K562 (cell line): ENCODE data around the gene EMC9. TPM values are rescaled to one million over a fixed set of nuclear protein-coding genes. Genes with fewer than 3 reads are reported as not detected.
A peak's percentile ranks its signal among the peaks of the same experiment; 100 is the strongest.

Source experiments
- ATAC-seq: fragments of 200-7000 bp; cut with Tn5 transposase; 3 replicates; pipeline ENCODE4 v1.9.1; 2020; ENCODE audit warnings: moderate library complexity
- BruUV-seq: library from RNA; stranded (reverse); fragments of 400-500 nt; replicated peaks from 2 replicates; lab custom pipeline; 2021; lab: Mats Ljungman, UMichigan
- CTCF ChIA-PET: fragments of 300-600 bp; formaldehyde crosslinking; extraction: SDS; loops from one replicate; lab custom pipeline; 2021; ENCODE audit warnings: low intra/inter-chr PET ratio; lab: Yijun Ruan, JAX
- POLR2A ChIA-PET: fragments of 300-600, 350-650 bp; sonication (Branson Sonifier 250); formaldehyde crosslinking; extraction: SDS; loops from one replicate; lab custom pipeline; 2021; ENCODE audit warnings: antibody characterized with exemption, inconsistent platforms; lab: Yijun Ruan, JAX
- DNase-seq, 4 experiments: peaks; one replicate each; pipeline versions ENCODE4 v3.0.0 to v3.0.0-alpha.2; 2011 to 2018; ENCODE audit warnings: low spot score in 3 of 4, mixed read lengths in 3 of 4; ENCODE audit errors: extremely low read depth in 1 of 4
- FAIRE-seq: peaks from 2 replicates; lab custom pipeline; 2011; peaks lifted over from hg19 to GRCh38; lab: Jason Lieb, UNC
- H2AFZ ChIP-seq: 2 replicates; pipeline ENCODE4 v1.6.0; 2011; ENCODE audit warnings: low read depth, low read length, control low read depth, inconsistent platforms
- H3K27ac ChIP-seq: fragments of 200-600 bp; 3 replicates; pipeline ENCODE4 v1.8.0; 2011; ENCODE audit warnings: low read depth, mild to moderate bottlenecking, control low read depth, inconsistent platforms, low read length, moderate library complexity, mixed read lengths; ENCODE audit errors: extremely low read depth
- H3K27me3 ChIP-seq, 2 experiments: fragments of 300-600 bp in 1 of 2; 2 replicates in 1 of 2; 3 replicates in 1 of 2; pipeline versions ENCODE4 v1.6.0 to v1.8.0; 2011; ENCODE audit warnings: inconsistent platforms in 2 of 2, low read length in 2 of 2, mild to moderate bottlenecking in 1 of 2, mixed read lengths in 1 of 2, moderate library complexity in 1 of 2; ENCODE audit not compliant: control insufficient read depth in 2 of 2, insufficient read depth in 2 of 2
- H3K36me3 ChIP-seq: fragments of 300-600 bp; 3 replicates; pipeline ENCODE4 v1.8.0; 2011; ENCODE audit warnings: mild to moderate bottlenecking, low read length, inconsistent platforms; ENCODE audit not compliant: control insufficient read depth, insufficient read depth
- H3K4me1 ChIP-seq, 2 experiments: fragments of 200-600 bp in 1 of 2; replicated peaks in 1 of 2; 2 replicates in 1 of 2; 3 replicates in 1 of 2; pipeline versions ENCODE4 v1.5.1 to v1.8.0; 2011; ENCODE audit warnings: inconsistent platforms in 2 of 2, low read length in 2 of 2, mild to moderate bottlenecking in 1 of 2, mixed read lengths in 1 of 2, moderate library complexity in 1 of 2; ENCODE audit not compliant: control insufficient read depth in 2 of 2, insufficient read depth in 2 of 2
- H3K4me2 ChIP-seq: 2 replicates; pipeline ENCODE4 v1.6.1; 2011; ENCODE audit warnings: low read length, control low read depth, inconsistent platforms, mixed read lengths; ENCODE audit not compliant: insufficient read depth
- H3K4me3 ChIP-seq: fragments of 200-600 bp; sonication (generic), shearing (Covaris generic); 2 replicates; pipeline ENCODE4 v1.5.1; 2016; ENCODE audit warnings: control low read depth, inconsistent platforms
- H3K79me2 ChIP-seq: fragments of 200-600 bp; 3 replicates; pipeline ENCODE4 v1.8.0; 2011; ENCODE audit warnings: low read length, inconsistent platforms; ENCODE audit not compliant: control insufficient read depth, insufficient read depth
- H3K9ac ChIP-seq, 2 experiments: 2 replicates each; pipeline versions ENCODE4 v1.6.0 to v1.6.1; 2011; ENCODE audit warnings: low read depth in 2 of 2, low read length in 2 of 2, control low read depth in 1 of 2, inconsistent platforms in 1 of 2, mild to moderate bottlenecking in 1 of 2, mixed read lengths in 1 of 2; ENCODE audit not compliant: insufficient read depth in 1 of 2
- H3K9me1 ChIP-seq: one replicate; pipeline ENCODE4 v1.6.0; 2011; ENCODE audit warnings: inconsistent platforms, mild to moderate bottlenecking, low read length, moderate library complexity; ENCODE audit not compliant: control insufficient read depth, insufficient read depth
- H3K9me3 ChIP-seq: replicated peaks from 2 replicates; pipeline ENCODE4 v1.5.1; 2011; ENCODE audit warnings: low read depth, low read length, inconsistent platforms; ENCODE audit not compliant: control insufficient read depth, insufficient read depth
- H4K20me1 ChIP-seq: replicated peaks from 2 replicates; pipeline ENCODE4 v1.6.1; 2011; ENCODE audit warnings: low read length, inconsistent platforms, mixed read lengths; ENCODE audit not compliant: control insufficient read depth, insufficient read depth
- ADNP ChIP-seq: fragments of 200-800 bp; sonication (Bioruptor generic); IDR thresholded peaks from 2 replicates; pipeline ENCODE4 v1.6.1; 2016; ENCODE audit warnings: missing genetic modification characterization, missing compliant biosample characterization
- ATF3 ChIP-seq, 2 experiments: fragments of 450-650 bp in 1 of 2; sonication (generic) in 1 of 2; formaldehyde crosslinking in 1 of 2; IDR thresholded peaks in 1 of 2; conservative IDR thresholded peaks in 1 of 2; 2 replicates each; pipeline versions ENCODE4 v1.6.1 to v1.8.1; 2016 to 2023; ENCODE audit warnings: mild to moderate bottlenecking in 2 of 2, moderate library complexity in 2 of 2, inconsistent platforms in 1 of 2, missing genetic modification reagents in 1 of 2
- CSDE1 ChIP-seq, 2 experiments: fragments of 450-650 bp; IDR thresholded peaks; 2 replicates each; pipeline ENCODE4 v1.6.1; 2016; ENCODE audit warnings: mild to moderate bottlenecking in 1 of 2
- E2F5 ChIP-seq: sonication (generic); formaldehyde crosslinking; IDR thresholded peaks from 2 replicates; pipeline ENCODE4 v1.8.0; 2022; ENCODE audit warnings: mild to moderate bottlenecking, missing genetic modification reagents
- JUND ChIP-seq, 2 experiments: IDR thresholded peaks; 2 replicates in 1 of 2; 3 replicates in 1 of 2; pipeline ENCODE4 v1.6.1; 2011; ENCODE audit warnings: borderline replicate concordance in 2 of 2, low read depth in 2 of 2, low read length in 2 of 2, improper control_type of control experiment in 1 of 2, missing biosample characterization in 1 of 2, missing genetic modification characterization in 1 of 2, missing genetic modification reagents in 1 of 2
- MLX ChIP-seq, 2 experiments: fragments of 450-650 bp in 1 of 2; sonication (generic) in 1 of 2; formaldehyde crosslinking; conservative IDR thresholded peaks; 2 replicates each; pipeline versions ENCODE4 v1.4.0 to v1.8.1; 2020 to 2022; ENCODE audit warnings: mild to moderate bottlenecking in 1 of 2, missing genetic modification reagents in 1 of 2
- NBN ChIP-seq: fragments of 450-650 bp; IDR thresholded peaks from 2 replicates; pipeline ENCODE4 v1.6.1; 2016; ENCODE audit warnings: low read depth, mild to moderate bottlenecking
- NR2C2 ChIP-seq, 2 experiments: fragments of 200-800 bp in 1 of 2; sonication (Bioruptor generic) in 1 of 2; sonication (generic) in 1 of 2; formaldehyde crosslinking in 1 of 2; IDR thresholded peaks; 2 replicates each; pipeline versions ENCODE4 v1.6.1 to v1.8.0; 2016 to 2022; ENCODE audit warnings: mild to moderate bottlenecking in 1 of 2, missing compliant biosample characterization in 1 of 2, missing genetic modification characterization in 1 of 2, missing genetic modification reagents in 1 of 2
- POLR2G ChIP-seq: fragments of 200-400 bp; formaldehyde crosslinking; IDR thresholded peaks from 2 replicates; pipeline ENCODE4 v1.6.1; 2017; ENCODE audit warnings: low read depth, mild to moderate bottlenecking, antibody characterized with exemption, low read length, moderate library complexity
- PYGO2 ChIP-seq: fragments of 450-650 bp; IDR thresholded peaks from 2 replicates; pipeline ENCODE4 v1.6.1; 2016; ENCODE audit warnings: mild to moderate bottlenecking, missing genetic modification characterization, moderate library complexity, missing compliant biosample characterization
- ZFP36 ChIP-seq: fragments of 150-350 bp; IDR thresholded peaks from 2 replicates; pipeline ENCODE4 v1.6.1; 2018; ENCODE audit warnings: low read length, low read depth; ENCODE audit not compliant: partially characterized antibody
- ZKSCAN3 ChIP-seq: fragments of 250-450 bp; sonication (Bioruptor Pico); IDR thresholded peaks from 2 replicates; pipeline ENCODE4 v1.4.0; 2020
- ZNF133 ChIP-seq: fragments of 250-450 bp; sonication (Bioruptor Pico); IDR thresholded peaks from 2 replicates; pipeline ENCODE4 v1.4.0; 2020; ENCODE audit warnings: mild to moderate bottlenecking
- ZNF146 ChIP-seq: IDR thresholded peaks from one replicate; pipeline ENCODE4 v1.6.1; 2018; ENCODE audit warnings: missing compliant biosample characterization; ENCODE audit not compliant: unreplicated experiment
- ZNF253 ChIP-seq: fragments of 250-450 bp; sonication (Bioruptor Pico); conservative IDR thresholded peaks from 2 replicates; pipeline ENCODE4 v1.6.1; 2021; ENCODE audit warnings: mild to moderate bottlenecking
- ZNF512 ChIP-seq: IDR thresholded peaks from 2 replicates; pipeline ENCODE4 v1.6.1; 2016; ENCODE audit warnings: missing genetic modification characterization, missing compliant biosample characterization
- ZNF76 ChIP-seq: fragments of 250-450 bp; sonication (Bioruptor Pico); IDR thresholded peaks from 2 replicates; pipeline ENCODE4 v1.4.0; 2020; ENCODE audit warnings: mild to moderate bottlenecking, moderate library complexity, borderline replicate concordance
- WGBS: fragments of 100-300 bp; shearing (Covaris generic); methylation state at CpG from one replicate; pipeline ENCODE4 v1.1.6; 2016; ENCODE audit warnings: low coverage, mixed read lengths; ENCODE audit not compliant: insufficient coverage; ENCODE audit errors: missing lambda C conversion rate; 5-methylcytosine and 5-hydroxymethylcytosine counted together
- in situ Hi-C: fragments of 300-500 bp; cut with MboI; formaldehyde crosslinking; loops from 4 replicates; pipeline ENCODE4 v1.15.0; 2018; ENCODE audit warnings: inconsistent platforms, mixed read lengths
- intact Hi-C: fragments of 100-400 bp; cut with micrococcal nuclease; formaldehyde crosslinking; loops from 2 replicates; pipeline ENCODE4 v1.14.2; 2022
- polyA plus RNA-seq, 8 experiments: library from polyadenylated mRNA; depleted of rRNA in 4 of 8; stranded (reverse) in 5 of 8; unstranded in 3 of 8; fragments of >200 nt; fragmentation: Nextera tagmentation in 2 of 8; fragmentation: Illumina TruSeq in 1 of 8; extraction: Ambion mirVana in 2 of 8; extraction: Trizol in 1 of 8; gene quantifications; 2 replicates each; pipeline versions ENCODE4 v1.2.1 to v1.2.3, GENCODE V29; 2011 to 2014; ENCODE audit warnings: inconsistent platforms in 1 of 8, missing spikeins in 1 of 8
- total RNA-seq, 7 experiments: library from RNA; depleted of rRNA in 6 of 7; stranded (reverse); fragments of >200 nt in 6 of 7; fragmentation: Illumina TruSeq in 2 of 7; extraction: Trizol in 2 of 7; gene quantifications; 2 replicates each; pipeline versions ENCODE4 v1.2.1 to v1.2.3, GENCODE V29; 2011 to 2021; ENCODE audit warnings: low replicate concordance in 1 of 7

The EMC9 gene
- total and polyA plus RNA-seq, 9 of the 15 experiments (the other 6 are each of a cell fraction or from before 2014, with no cell fraction given): 3.1 to 13.2 (median 7.8) TPM

GRCh38 chr14:24187539-24187915 lies 46.1 kb upstream of the EMC9 start:
- BruUV-seq: no TSS peak
- H2AFZ ChIP-seq: no peak overlapping the region
- TF ChIP-seq ZFP36: no peak
- TF ChIP-seq ZKSCAN3 (CRISPR knock-in tag): no peak
- no peak for TF ChIP-seq NR2C2 (CRISPR knock-in tag; IDR thresholded peaks at IDR 0.05)
- no peak for TF ChIP-seq NR2C2 (tag; IDR thresholded peaks at IDR 0.05)
- no peak for TF ChIP-seq PYGO2 (tag)
- no peak for TF ChIP-seq ZNF253 (CRISPR knock-in tag)
- TF ChIP-seq JUND (IDR thresholded peaks at IDR 0.05; ENCODE audit: borderline replicate concordance, low read depth, low read length): no peak
- no peak for TF ChIP-seq JUND (tag; IDR thresholded peaks at IDR 0.05; ENCODE audit: borderline replicate concordance, low read depth, low read length)
- no peak for TF ChIP-seq E2F5 (CRISPR knock-in tag)
- no peak for TF ChIP-seq MLX (CRISPR knock-in tag; conservative IDR thresholded peaks at IDR 0.05)
- TF ChIP-seq ZNF133 (CRISPR knock-in tag): no peak
- TF ChIP-seq POLR2G: no peak
- TF ChIP-seq ADNP: no peak
- TF ChIP-seq ZNF146: no peak
- TF ChIP-seq NBN: no peak
- TF ChIP-seq ZNF512 (tag): no peak
- TF ChIP-seq ATF3 (IDR thresholded peaks at IDR 0.05): no peak
- no peak for TF ChIP-seq ATF3 (CRISPR knock-in tag; conservative IDR thresholded peaks at IDR 0.05)
- no peak for TF ChIP-seq CSDE1 (IDR thresholded peaks at IDR 0.05)
- TF ChIP-seq ZNF76 (CRISPR knock-in tag): no peak
- peak overlapping the region; percentile 87 to 91 for H3K9ac ChIP-seq
- no peaks in the 10 kb centered on the region for H3K9me3 ChIP-seq
- H4K20me1 ChIP-seq: peaks cover 9% of the 10 kb centered on the region; the same call in 1 of the 2 replicates
- H3K4me2 ChIP-seq: peak overlapping the region; percentile 87
- H3K4me3 ChIP-seq: peak overlapping the region; percentile 71
- WGBS: 31% methylated on average over 2 of the region's 2 CpGs
- CTCF ChIA-PET: no interaction called here
- ATAC-seq (no peak), FAIRE-seq (no peak), DNase-seq (no peak)
- H3K9me1 ChIP-seq: peaks cover 3% of the 10 kb centered on the region
- peaks cover 71% of the 10 kb centered on the region; the same call in 2 of the 3 replicates for H3K36me3 ChIP-seq
- H3K27me3 ChIP-seq: no peaks in the 10 kb centered on the region
- in situ Hi-C loops (no loop called here), intact Hi-C loops (no loop called here)
- peaks cover 23% of the 10 kb centered on the region for H3K79me2 ChIP-seq
- peaks cover 0 to 21% of the 10 kb centered on the region in 2 experiments; a peak in 3 of 5 replicates for H3K4me1 ChIP-seq
- no peak overlapping the region for H3K27ac ChIP-seq
- POLR2A ChIA-PET: no interaction called here
